HG02678 (cell line): ENCODE measurements around the gene CASP6.
"Not testable (repeated sequence)": the region's sequence is repeated elsewhere in the genome, so short reads cannot be mapped to it uniquely, and the experiment has no call there.

Experiments
- ATAC-seq: cut with Tn5 transposase; IDR thresholded peaks from one replicate; pipeline ENCODE4 v1.9.1; 2021; ENCODE audit warnings: mild to moderate bottlenecking, moderate library complexity; ENCODE audit not compliant: unreplicated experiment

The CASP6 gene

GRCh38 chr4:109721033-109721432 is 17.8 kb upstream of the CASP6 start:
- ATAC-seq = no peak

DNA sequence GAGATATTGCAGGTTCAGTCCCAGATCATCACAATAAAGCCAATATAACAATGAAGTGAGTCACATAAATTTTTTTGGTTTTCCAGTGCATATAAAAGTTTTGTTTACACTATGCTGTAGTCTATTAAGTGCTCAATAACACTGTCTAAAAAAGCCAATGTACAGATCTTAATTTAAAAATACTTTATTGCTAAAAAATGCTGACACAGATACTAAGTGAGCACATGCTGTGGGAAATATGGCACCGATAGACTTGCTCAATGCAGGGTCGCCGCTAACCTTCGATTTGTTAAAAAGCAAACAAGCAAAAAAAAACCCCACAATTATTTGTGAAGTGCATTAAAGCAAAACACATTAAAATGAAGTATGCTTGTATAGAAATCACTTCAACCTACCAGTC is 16.4 kb upstream of the CASP6 start:
- no peak for ATAC-seq

GRCh38 chr4:109718759-109719158 is 15.5 kb upstream of the CASP6 start:
- no peak for ATAC-seq

GRCh38 chr4:109713500-109713899 is 10.3 kb upstream of the CASP6 start:
- no peak for ATAC-seq

DNA sequence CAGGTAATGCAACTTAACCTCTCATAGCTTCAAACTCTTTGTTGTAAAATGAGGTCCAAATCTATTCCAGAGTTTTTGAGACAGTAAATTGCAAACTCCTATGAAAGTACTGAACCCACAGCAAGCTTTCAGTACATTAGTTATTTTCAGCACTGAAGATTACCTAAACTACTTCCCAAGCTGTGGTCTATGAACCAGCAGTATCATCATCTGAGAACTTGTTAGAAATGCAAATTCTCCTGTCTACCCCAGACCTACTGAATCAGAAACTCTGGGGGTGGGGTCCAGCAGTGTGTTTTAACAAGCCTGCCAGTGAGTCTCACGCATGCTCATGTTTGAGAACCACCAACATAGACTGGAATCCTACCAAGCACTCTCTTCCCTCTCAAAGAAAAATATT is 5.7 kb upstream of the CASP6 start:
- ATAC-seq = peak; percentile 93

- no peak for ATAC-seq
Observed at GRCh38 chr4:109708435-109708834, 5.2 kb upstream of the CASP6 start.

GRCh38 chr4:109703664-109704361 is 568 bp upstream of the CASP6 start:
- ATAC-seq = no peak

DNA sequence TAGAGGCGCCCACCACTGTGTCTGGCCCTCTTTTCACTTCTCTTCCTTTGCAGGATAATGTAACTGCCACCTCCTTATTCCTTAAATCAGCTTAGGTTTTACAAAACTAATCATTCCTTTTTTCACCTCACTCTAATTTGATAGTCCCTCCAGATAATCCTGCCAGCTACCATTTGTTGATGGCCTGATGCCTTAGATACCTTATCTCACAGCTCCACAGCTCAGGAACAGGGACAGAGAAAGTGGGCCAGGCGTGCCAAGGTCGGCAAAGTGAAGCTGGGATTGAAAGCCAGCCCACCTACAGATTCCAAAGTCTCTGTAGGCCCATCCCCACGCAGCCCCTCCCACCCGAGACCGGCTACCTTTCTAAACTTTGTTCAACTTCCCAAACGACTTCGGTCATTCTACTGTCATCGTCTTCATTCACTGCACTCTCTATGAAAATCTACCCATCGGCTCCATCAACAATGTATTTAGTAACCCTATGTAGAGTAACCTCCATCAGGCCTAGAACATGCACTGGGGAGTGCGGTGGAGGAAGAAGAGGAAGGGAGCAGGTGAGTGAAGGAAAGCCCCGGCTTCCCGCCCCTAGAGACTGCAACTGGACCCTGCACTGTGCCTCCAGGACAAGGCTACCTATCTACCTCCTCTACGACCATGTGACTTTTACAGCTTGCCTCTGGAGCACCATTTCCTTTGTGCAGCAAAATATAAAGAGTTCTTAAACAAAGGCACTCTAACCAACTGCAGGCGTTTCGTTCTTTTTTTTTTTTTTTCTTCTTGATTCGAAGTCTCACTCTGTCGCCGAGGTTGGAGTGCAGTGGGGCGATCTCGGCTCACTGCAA is 1.5 kb downstream of the CASP6 start:
- no peak for ATAC-seq

DNA sequence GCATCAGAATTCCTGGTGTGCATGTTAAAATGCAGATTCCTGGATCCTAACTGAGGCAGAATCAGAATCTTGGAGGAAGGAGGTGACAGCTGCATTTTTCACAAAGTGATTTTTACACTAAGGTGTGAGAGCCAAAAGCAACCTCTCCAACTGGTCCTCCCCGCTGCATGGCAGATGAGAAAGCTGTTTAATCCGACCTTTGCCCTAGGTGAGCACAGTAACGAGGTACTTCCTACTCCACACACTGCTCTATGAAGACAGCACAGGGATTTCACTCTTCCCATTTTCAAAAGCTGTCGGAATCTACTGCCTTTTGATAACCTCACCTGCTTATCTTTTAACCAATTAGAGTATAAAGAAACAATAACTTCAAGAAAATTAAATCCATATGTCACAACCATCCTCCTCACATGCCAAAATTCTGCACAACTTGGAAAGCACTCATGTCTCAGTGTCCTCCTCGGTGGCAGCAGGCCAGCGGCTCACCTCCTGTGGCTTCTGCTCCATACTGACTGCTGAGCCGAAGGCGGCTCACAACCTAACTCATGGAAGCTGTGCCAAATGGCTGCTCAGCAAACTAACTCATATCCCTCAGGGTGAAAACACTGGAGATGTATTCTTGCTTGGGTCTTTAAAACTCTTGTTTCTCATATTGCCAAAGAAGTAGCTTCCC is 3.6 kb downstream of the CASP6 start:
- ATAC-seq = no peak

DNA sequence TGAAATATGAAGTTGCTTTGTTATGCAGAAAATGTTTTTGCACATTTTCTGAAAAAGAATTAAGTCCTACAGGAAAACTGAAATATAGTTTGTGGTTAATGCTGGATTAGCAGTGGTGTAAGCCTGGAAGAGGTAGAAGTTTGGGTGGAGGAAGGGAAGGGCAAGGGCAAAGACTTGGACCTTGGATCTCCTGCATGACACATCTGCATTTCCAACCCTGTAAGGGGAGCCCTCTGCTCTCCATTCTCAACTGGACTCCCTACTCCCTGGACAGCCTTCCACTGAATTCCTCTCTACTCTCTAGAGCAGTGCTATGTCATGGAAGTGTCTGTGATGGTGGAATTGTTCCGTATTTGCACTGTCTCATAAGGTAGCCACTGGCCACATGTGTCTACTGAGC is 4.6 kb downstream of the CASP6 start:
- no peak for ATAC-seq

DNA sequence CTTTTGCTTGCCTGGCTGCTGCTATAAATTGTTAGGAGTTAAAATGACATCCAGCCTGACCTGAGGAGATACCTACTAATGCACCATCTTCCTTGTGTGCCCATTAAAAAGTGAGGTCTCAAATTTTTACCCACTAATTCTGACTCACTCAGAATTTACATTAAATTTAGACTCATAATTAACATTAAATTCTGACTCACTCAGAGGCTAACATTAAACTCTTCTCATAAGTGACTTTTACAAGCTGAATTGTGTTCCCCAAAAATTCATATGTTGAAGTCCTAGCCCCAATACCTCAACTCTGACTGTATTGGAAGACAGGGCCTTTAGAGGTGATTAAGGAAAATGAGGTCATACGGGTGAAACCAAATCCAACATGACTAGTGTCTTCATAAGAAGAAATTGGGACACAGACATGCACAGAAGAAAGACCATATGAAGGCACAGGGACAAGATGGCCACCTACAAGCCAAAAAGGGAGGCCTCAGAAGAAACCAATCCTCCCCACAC is 11.8 kb downstream of the CASP6 start:
- no peak for ATAC-seq

- peak; percentile 94 for ATAC-seq
Observed at GRCh38 chr4:109690690-109691410, 12.4 kb downstream of the CASP6 start.

GRCh38 chr4:109684727-109685126 is 18.5 kb downstream of the CASP6 start:
- no peak for ATAC-seq

- ATAC-seq = no peak
Observed at GRCh38 chr4:109683621-109684253, 19.5 kb downstream of the CASP6 start.

DNA sequence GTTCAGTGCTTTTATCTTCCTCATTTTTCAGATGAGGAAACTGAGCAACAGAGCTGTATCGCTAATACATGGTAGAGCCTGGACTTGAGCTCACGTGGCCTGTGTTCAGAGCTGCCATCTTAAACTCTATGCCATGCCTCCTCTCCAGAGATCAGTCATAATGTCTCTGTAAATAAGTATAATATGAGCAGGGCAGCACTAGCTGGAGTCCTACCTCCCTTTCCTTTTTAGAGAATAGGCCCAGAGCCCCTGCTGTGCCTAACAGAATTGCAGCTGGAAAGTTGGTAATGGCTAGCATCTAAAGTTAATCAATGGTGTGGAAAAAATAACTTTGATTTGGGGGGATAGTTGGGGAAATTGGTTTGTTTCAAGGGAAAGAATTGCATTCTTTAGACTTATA is 20.4 kb downstream of the CASP6 start:
- ATAC-seq = no peak

DNA sequence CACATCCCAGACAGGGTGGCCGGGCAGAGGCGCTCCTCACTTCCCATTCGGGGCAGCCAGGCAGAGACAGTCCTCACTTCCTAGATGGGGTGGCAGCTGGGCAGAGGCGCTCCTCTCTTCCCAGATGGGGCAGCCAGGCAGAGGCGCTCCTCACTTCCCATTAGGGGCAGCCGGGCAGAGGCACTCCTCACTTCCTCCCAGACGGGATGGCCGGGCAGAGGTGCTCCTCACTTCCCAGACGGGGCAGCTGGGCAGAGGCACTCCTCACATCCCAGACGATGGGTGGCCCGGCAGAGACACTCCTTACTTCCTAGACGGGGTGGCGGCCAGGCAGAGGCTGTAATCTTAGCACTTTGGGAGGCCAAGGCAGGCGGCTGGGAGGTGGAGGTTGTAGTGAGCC is 24.3 kb downstream of the CASP6 start:
- ATAC-seq = not testable (repeated sequence)

- not testable (repeated sequence) for ATAC-seq
Observed at GRCh38 chr4:109678472-109678871, 24.8 kb downstream of the CASP6 start.

- ATAC-seq = no peak
Observed at GRCh38 chr4:109676886-109677285, 26.4 kb downstream of the CASP6 start.

DNA sequence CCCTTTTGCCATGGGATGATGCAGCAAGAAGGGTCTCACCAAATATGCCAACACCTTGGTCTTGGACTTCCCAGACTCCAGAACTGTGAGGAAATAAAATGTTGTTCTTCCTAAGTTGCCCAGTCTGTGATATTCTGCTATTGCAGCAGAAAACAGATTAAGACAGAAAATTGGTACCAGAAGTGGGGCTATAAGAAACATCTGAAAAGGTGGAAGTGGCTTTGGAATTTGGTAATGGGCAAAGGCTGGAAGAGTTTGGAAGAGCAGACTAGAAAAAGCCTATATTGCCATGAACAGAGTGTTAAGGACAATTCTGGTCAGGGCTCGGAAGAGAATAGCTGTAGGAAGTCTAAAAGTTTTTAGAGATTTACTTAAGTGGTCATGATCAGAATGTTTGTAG is 27.4 kb downstream of the CASP6 start:
- ATAC-seq = no peak

GRCh38 chr4:109675181-109675580 is 28.1 kb downstream of the CASP6 start:
- ATAC-seq = no peak
